GM20000 (cell line): Measurements from ENCODE around the gene CCL22.

Experiments
- DNase-seq: peaks from one replicate; pipeline ENCODE4 v3.0.0; 2012; ENCODE audit warnings: low spot score
- CTCF ChIP-seq: IDR thresholded peaks from 2 replicates; pipeline ENCODE4 v1.5.1; 2012; ENCODE audit warnings: mild to moderate bottlenecking, control low read depth; ENCODE audit errors: extremely low read depth, missing control alignments

The CCL22 gene

GRCh38 chr16:57358086-57358420 is 530 bp upstream of the CCL22 start:
- DNase-seq: no peak
- no peak for TF ChIP-seq CTCF

- TF ChIP-seq CTCF: no peak
- DNase-seq: no peak
Observed at GRCh38 chr16:57360321-57360935, 1.8 kb downstream of the CCL22 start.

GRCh38 chr16:57361404-57361803 is 2.8 kb downstream of the CCL22 start:
- TF ChIP-seq CTCF: no peak
- no peak for DNase-seq

DNA sequence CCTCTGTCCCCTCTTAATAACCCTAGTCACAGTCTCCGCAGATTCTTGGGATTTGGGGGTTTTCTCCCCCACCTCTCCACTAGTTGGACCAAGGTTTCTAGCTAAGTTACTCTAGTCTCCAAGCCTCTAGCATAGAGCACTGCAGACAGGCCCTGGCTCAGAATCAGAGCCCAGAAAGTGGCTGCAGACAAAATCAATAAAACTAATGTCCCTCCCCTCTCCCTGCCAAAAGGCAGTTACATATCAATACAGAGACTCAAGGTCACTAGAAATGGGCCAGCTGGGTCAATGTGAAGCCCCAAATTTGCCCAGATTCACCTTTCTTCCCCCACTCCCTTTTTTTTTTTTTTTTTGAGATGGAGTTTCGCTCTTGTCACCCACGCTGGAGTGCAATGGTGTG is 5.6 kb downstream of the CCL22 start:
- TF ChIP-seq CTCF: no peak
- no peak for DNase-seq

DNA sequence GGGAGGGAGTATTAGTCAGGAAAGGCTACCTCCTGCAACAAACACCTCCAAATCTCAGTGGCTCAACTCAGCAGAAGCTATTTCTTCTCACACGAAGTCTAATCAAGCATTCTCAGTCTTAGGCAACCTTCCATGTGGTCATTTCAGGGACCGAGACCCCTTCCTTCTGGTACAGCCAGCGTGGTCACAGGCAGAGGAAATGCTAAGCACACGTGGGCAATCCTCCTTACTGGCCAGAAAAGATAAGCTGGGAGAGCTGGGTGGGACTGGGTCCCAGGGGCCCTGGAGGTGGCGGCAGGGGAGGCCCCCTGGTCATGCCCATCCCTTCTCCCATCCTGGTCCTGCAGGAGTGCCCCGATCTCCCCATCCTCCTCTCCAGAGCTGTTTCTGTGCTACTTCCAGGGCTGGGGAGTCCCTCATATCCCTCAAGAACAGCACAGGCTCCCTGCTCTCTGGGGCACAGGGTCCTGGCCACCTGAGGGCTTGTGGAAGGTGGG is 8.0 kb downstream of the CCL22 start:
- DNase-seq: no peak
- no peak for TF ChIP-seq CTCF

GRCh38 chr16:57367116-57367752 is 8.7 kb downstream of the CCL22 start:
- TF ChIP-seq CTCF: no peak
- no peak for DNase-seq

- TF ChIP-seq CTCF: no peak
- no peak for DNase-seq
Observed at GRCh38 chr16:57371494-57372371, 13.2 kb downstream of the CCL22 start.
